Gastroesophageal sphincter (tissue), 4 donors: ENCODE results near the gene RNF144A. TPM values are rescaled to one million over a fixed set of nuclear protein-coding genes. Genes with fewer than 3 reads are reported as not detected.

Source experiments
- ATAC-seq: fragments of 150-250 bp; one replicate; pipeline ENCODE4 v1.9.1; 2016; ENCODE audit warnings: mild to moderate bottlenecking, moderate library complexity
- H3K27ac ChIP-seq, 4 donors: fragments of 200-600 bp; sonication (generic) in 3 of 4; 1 replicate in 3 of 4; 2 replicates in 1 of 4; pipeline ENCODE4 v1.5.1; 2016 to 2019
- H3K27me3 ChIP-seq: fragments of 200-600 bp; sonication (generic); one replicate; pipeline ENCODE4 v1.5.1; 2019
- H3K36me3 ChIP-seq, 2 donors: fragments of 200-600 bp; sonication (generic); one replicate each; pipeline ENCODE4 v1.5.1; 2019; ENCODE audit warnings: control low read depth in 1 of 2
- H3K4me1 ChIP-seq, 3 donors: fragments of 200-600 bp; sonication (generic); 1 replicate in 2 of 3; 2 replicates in 1 of 3; pipeline ENCODE4 v1.5.1; 2016 to 2019; ENCODE audit warnings: control low read depth in 2 of 3
- H3K4me3 ChIP-seq, 2 donors: fragments of 200-600 bp; sonication (generic); one replicate each; pipeline ENCODE4 v1.5.1; 2019; ENCODE audit warnings: mild to moderate bottlenecking in 1 of 2, moderate library complexity in 1 of 2
- H3K9me3 ChIP-seq, 3 donors: fragments of 200-600 bp; sonication (generic); one replicate each; pipeline ENCODE4 v1.5.1; 2017 to 2019; ENCODE audit warnings: control low read depth in 2 of 3
- CTCF ChIP-seq, 4 experiments: fragments of 200-600 bp in 2 of 4; fragments of 450-650 bp in 2 of 4; sonication (generic) in 1 of 4; IDR thresholded peaks; one replicate each; pipeline ENCODE4 v1.5.1; 2017 to 2019; ENCODE audit warnings: antibody characterized with exemption in 4 of 4, mild to moderate bottlenecking in 2 of 4, moderate library complexity in 2 of 4
- EP300 ChIP-seq: sonication (generic); formaldehyde crosslinking; IDR thresholded peaks from one replicate; pipeline ENCODE4 v1.6.1; 2017; ENCODE audit warnings: antibody characterized with exemption, mild to moderate bottlenecking
- POLR2A ChIP-seq, 2 donors: fragments of 450-650 bp; IDR thresholded peaks; one replicate each; pipeline ENCODE4 v1.6.1; 2017; ENCODE audit warnings: antibody characterized with exemption in 2 of 2, mild to moderate bottlenecking in 2 of 2, moderate library complexity in 1 of 2
- POLR2AphosphoS5 ChIP-seq: sonication (generic); formaldehyde crosslinking; IDR thresholded peaks from one replicate; pipeline ENCODE4 v1.6.1; 2017; ENCODE audit warnings: antibody characterized with exemption
- WGBS, 2 donors: methylation state at CpG; one replicate each; pipeline ENCODE4 v1.1.5; 2018; ENCODE audit warnings: low coverage in 1 of 2; 5-methylcytosine and 5-hydroxymethylcytosine counted together
- total RNA-seq, 4 donors: library from RNA; depleted of rRNA; stranded (reverse); fragments of >200 nt; gene quantifications; one replicate each; pipeline ENCODE4 v1.1.0, GENCODE V29; 2016

Gene RNF144A
- total RNA-seq, 4 donors from 2014 or later: 7.2 to 12.9 (median 8.8) TPM

- Histone ChIP-seq H3K27me3 (no peaks in the 10 kb centered on the region), H3K4me3 (no peak overlapping the region), H3K36me3 (peaks cover 0 to 64% of the 10 kb centered on the region in 2 donors), H3K9me3 (no peaks in the 10 kb centered on the region), H3K4me1 (peaks cover 0 to 39% (median 0%) of the 10 kb centered on the region in 3 donors), H3K27ac (peak overlapping the region in 2 of 4 donors; percentile 1 to 41)
- ATAC-seq: no peak
- 0 to 67% methylated on average over 1 to 4 of the region's 4 CpGs for WGBS, 2 donors
- TF ChIP-seq POLR2AphosphoS5: no peak
- TF ChIP-seq POLR2A (IDR thresholded peaks at IDR 0.05): no peak
- no peak for TF ChIP-seq CTCF (IDR thresholded peaks at IDR 0.05)
- TF ChIP-seq EP300: no peak
Measured at GRCh38 chr2:7027411-7027810, 110.2 kb downstream of the RNF144A start.

DNA sequence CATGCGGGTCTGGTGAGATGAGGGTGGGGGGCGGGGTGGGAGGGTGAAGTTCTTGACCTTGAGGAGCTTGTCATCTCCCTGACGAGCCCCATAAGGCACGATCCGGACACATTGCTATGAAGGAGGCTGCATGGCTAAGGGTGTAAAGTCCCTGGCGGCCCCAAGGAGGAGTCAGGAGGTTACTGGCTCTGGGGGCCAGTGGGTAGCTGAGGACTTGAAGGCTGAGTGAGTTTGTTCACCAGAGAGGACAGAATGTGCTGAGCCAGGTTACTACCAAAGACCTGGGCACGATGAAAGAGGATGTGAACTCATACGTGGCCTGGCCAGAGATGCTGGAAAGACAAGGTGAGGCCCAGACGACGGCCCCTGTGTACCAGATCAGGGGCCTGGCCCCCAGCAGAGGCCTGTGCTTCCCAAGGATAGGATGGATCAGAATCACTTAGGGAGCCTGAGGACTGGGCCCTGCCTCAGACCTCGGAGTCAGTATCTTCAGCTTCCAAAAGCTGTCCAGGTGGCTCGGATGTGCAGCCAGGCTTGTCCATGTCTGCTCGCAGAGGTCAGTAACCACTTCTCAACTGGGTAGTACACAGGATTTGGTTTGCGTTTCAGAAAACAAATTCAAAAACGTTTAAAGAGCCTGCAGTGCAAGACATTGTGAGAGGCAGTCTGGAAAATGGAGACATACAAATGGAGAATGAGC is 110.9 kb downstream of the RNF144A start:
- Histone ChIP-seq H3K36me3 (peaks cover 0 to 71% of the 10 kb centered on the region in 2 donors), H3K4me3 (no peak overlapping the region), H3K27me3 (no peaks in the 10 kb centered on the region), H3K9me3 (no peaks in the 10 kb centered on the region), H3K4me1 (peaks cover 0 to 33% (median 0%) of the 10 kb centered on the region in 3 donors), H3K27ac (peak overlapping the region in 1 of 4 donors; percentile 28)
- ATAC-seq: no peak
- TF ChIP-seq CTCF (IDR thresholded peaks at IDR 0.05): no peak
- no peak for TF ChIP-seq POLR2AphosphoS5
- 60 to 87% methylated on average over 1 to 7 of the region's 15 CpGs for WGBS, 2 donors

- WGBS, 2 donors: 85 to 92% methylated on average over 4 to 5 of the region's 6 CpGs
Measured at GRCh38 chr2:7028846-7029245, 111.6 kb downstream of the RNF144A start.

GRCh38 chr2:7029291-7030059 is 112.3 kb downstream of the RNF144A start:
- TF ChIP-seq EP300: no peak
- peak in 1 of 4 experiments; percentile 19 for TF ChIP-seq CTCF (IDR thresholded peaks at IDR 0.05)
- 89% methylated on average over 3 of the region's 13 CpGs; no CpG with 5 or more reads in 1 of the 2 donors for WGBS, 2 donors
- ATAC-seq: no peak

More at GRCh38 chr2:7028846-7029245, 111.6 kb downstream of the RNF144A start:
- peaks cover 0 to 76% of the 10 kb centered on the region in 2 donors for H3K36me3 ChIP-seq
- H3K4me1 ChIP-seq: peaks cover 0 to 27% (median 0%) of the 10 kb centered on the region in 3 donors
- TF ChIP-seq POLR2A (IDR thresholded peaks at IDR 0.05): no peak
- H3K4me3 ChIP-seq: no peak overlapping the region
- no peaks in the 10 kb centered on the region for H3K27me3 ChIP-seq
- H3K9me3 ChIP-seq: no peaks in the 10 kb centered on the region
- H3K27ac ChIP-seq: no peak overlapping the region
- ATAC-seq: no peak

DNA sequence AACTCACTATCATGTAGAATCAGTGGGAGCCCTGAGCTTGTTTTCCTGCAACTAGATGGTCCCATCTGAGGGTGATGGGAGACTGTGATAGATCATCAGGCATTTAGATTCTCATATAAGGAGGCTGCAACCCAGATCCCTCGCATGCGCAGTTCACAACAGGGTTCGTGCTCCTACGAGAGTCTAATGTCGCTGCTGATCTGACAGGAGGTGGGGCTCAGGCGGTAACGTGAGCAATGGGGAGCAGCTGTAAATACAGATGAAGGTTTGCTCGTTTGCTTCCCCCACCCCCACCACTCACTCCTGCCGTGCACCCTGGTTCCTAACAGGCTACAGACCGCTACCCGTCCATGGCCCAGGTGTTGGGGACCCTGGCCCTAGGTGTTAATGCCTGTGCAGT is 113.6 kb downstream of the RNF144A start:
- TF ChIP-seq POLR2AphosphoS5: no peak
- no peak for TF ChIP-seq EP300
- no peak for TF ChIP-seq POLR2A (IDR thresholded peaks at IDR 0.05)
- no peak for TF ChIP-seq CTCF (IDR thresholded peaks at IDR 0.05)
- Histone ChIP-seq H3K27ac (no peak overlapping the region), H3K9me3 (no peaks in the 10 kb centered on the region), H3K27me3 (no peaks in the 10 kb centered on the region), H3K4me1 (peaks cover 0 to 32% (median 0%) of the 10 kb centered on the region in 3 donors), H3K4me3 (no peak overlapping the region), H3K36me3 (peaks cover 0 to 68% of the 10 kb centered on the region in 2 donors)
- 97 to 100% methylated on average over 2 to 8 of the region's 11 CpGs for WGBS, 2 donors
- no peak for ATAC-seq

More at GRCh38 chr2:7029291-7030059, 112.3 kb downstream of the RNF144A start:
- Histone ChIP-seq H3K4me3 (no peak overlapping the region), H3K27ac (no peak overlapping the region), H3K36me3 (peaks cover 0 to 72% of the 10 kb centered on the region in 2 donors), H3K9me3 (no peaks in the 10 kb centered on the region), H3K27me3 (no peaks in the 10 kb centered on the region), H3K4me1 (peaks cover 0 to 34% (median 0%) of the 10 kb centered on the region in 3 donors)
